Measurements from ENCODE around the gene SRSF7.

DNA sequence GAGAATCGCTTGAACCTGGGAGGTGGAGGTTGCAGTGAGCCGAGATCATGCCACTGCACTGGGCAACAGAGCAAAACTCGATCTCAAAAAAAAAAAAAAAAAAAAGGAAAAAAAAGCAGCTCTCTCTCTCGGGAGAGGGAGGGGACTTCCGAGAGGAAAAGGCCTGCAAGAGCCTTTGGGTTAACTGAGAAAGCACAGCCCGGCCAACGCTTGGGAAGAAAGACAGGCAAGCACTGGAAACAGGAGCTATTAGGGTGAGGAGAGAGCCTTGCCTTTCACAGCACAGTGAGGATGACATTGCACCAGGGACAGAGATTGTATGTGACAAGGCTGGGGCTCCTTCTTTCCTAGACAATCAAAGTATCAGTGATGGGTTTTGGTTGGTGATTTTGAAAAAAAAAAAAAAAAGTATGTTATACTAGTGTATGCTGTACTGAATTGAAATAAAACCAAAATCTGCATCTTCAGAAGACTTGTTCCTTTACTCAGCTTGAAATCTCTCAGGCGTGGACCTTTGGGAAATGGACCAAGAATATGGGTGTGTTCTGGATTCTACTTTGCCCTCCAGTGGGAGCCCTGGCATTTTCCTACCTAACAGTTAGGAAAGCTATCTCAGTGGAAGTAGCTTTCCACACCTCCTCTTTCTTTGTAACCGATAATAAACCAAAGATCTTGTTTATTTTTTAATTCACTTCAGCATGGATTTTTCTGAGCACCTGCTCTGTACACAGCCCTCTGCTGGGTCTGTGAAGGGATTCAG, 16.7 kb downstream of the SRSF7 start:
- TF ChIP-seq, protein P1, sequence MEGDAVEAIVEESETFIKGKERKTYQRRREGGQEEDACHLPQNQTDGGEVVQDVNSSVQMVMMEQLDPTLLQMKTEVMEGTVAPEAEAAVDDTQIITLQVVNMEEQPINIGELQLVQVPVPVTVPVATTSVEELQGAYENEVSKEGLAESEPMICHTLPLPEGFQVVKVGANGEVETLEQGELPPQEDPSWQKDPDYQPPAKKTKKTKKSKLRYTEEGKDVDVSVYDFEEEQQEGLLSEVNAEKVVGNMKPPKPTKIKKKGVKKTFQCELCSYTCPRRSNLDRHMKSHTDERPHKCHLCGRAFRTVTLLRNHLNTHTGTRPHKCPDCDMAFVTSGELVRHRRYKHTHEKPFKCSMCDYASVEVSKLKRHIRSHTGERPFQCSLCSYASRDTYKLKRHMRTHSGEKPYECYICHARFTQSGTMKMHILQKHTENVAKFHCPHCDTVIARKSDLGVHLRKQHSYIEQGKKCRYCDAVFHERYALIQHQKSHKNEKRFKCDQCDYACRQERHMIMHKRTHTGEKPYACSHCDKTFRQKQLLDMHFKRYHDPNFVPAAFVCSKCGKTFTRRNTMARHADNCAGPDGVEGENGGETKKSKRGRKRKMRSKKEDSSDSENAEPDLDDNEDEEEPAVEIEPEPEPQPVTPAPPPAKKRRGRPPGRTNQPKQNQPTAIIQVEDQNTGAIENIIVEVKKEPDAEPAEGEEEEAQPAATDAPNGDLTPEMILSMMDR (IDR thresholded peaks at IDR 0.05 in 8 of 11, conservative IDR thresholded peaks at IDR 0.05 in 3 of 11): no peak
- TF ChIP-seq POLR2AphosphoS5 (IDR thresholded peaks at IDR 0.05) (no peak), POLR2A (IDR thresholded peaks at IDR 0.05) (no peak)

All from spleen (tissue), 7 donors.